ENCODE measurements around the gene FNBP1. TPM values are rescaled to one million over a fixed set of nuclear protein-coding genes. Genes with fewer than 3 reads are reported as not detected.

Gene FNBP1
- total and polyA plus RNA-seq, 4 donors: 16.0 to 94.3 (median 29.5) TPM

DNA sequence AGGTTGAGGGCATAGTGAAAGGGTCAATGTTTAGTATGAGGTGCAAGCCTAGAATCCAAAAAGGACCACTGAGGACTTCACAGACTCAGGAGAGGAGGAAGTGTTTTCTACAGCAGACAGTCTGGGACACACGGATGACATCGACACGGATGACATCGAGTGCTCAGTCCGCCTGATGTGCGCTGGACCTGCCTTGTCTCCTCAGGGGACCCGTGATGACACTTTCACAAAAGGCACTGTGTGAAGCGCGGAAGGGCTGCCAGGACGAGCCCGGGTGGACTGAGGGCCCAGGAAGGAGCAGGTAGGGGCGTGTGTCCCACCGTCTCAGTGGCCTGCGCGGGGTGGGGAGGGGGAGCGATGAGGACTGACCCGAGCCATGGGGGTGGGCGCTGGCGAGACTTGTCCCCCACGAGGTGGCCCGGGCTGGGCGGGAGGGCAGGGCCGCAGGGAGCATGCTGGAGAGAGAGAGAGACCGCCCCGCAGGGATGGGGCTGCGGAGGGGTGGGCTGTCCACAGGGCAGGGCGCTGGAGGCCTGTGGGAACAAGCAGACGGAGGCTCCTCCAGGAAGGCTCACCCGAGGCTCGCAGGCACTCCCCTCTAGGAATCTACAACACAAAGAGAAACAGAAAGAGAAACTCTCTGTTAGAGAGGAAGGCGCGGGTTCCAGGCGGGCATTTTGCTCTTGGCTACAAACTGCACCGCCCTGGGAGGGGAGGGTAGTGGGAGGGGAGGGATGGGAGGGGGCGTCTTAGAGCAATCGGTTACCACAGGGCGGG is 152.9 kb downstream of the FNBP1 start:
- Histone ChIP-seq H3K4me3 (no peak overlapping the region), H3K9me3 (ENCODE audit: control insufficient read depth in 4 of 4, insufficient read depth in 3 of 4, low read length in 3 of 4) (no peaks in the 10 kb centered on the region), H3K9ac (ENCODE audit: insufficient read depth in 1 of 2, low read length in 2 of 2) (no peak overlapping the region), H3K27ac (ENCODE audit: low read depth in 1 of 2, low read length in 1 of 2) (peak overlapping the region in 1 of 2 donors; percentile 43), H3K27me3 (ENCODE audit: control insufficient read depth in 3 of 3, insufficient read depth in 3 of 3, low read length in 2 of 3) (no peaks in the 10 kb centered on the region), H3K36me3 (ENCODE audit: control insufficient read depth in 4 of 4, insufficient read depth in 4 of 4, low read length in 4 of 4) (peaks cover 2 to 10% (median 2%) of the 10 kb centered on the region in 4 donors), H3K4me1 (ENCODE audit: control insufficient read depth in 5 of 5, insufficient read depth in 5 of 5, low read length in 5 of 5) (peaks cover 3 to 32% (median 5%) of the 10 kb centered on the region in 5 donors)
- ATAC-seq (ENCODE audit: insufficient read depth, low FRiP score) (no peak), DNase-seq (no peak)
- 44 to 54% methylated on average over 34 to 37 of the region's 37 CpGs for WGBS, 2 donors
- TF ChIP-seq, protein P1, sequence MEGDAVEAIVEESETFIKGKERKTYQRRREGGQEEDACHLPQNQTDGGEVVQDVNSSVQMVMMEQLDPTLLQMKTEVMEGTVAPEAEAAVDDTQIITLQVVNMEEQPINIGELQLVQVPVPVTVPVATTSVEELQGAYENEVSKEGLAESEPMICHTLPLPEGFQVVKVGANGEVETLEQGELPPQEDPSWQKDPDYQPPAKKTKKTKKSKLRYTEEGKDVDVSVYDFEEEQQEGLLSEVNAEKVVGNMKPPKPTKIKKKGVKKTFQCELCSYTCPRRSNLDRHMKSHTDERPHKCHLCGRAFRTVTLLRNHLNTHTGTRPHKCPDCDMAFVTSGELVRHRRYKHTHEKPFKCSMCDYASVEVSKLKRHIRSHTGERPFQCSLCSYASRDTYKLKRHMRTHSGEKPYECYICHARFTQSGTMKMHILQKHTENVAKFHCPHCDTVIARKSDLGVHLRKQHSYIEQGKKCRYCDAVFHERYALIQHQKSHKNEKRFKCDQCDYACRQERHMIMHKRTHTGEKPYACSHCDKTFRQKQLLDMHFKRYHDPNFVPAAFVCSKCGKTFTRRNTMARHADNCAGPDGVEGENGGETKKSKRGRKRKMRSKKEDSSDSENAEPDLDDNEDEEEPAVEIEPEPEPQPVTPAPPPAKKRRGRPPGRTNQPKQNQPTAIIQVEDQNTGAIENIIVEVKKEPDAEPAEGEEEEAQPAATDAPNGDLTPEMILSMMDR (IDR thresholded peaks at IDR 0.05; ENCODE audit: control extremely low read depth, extremely low read depth): no peak

DNA sequence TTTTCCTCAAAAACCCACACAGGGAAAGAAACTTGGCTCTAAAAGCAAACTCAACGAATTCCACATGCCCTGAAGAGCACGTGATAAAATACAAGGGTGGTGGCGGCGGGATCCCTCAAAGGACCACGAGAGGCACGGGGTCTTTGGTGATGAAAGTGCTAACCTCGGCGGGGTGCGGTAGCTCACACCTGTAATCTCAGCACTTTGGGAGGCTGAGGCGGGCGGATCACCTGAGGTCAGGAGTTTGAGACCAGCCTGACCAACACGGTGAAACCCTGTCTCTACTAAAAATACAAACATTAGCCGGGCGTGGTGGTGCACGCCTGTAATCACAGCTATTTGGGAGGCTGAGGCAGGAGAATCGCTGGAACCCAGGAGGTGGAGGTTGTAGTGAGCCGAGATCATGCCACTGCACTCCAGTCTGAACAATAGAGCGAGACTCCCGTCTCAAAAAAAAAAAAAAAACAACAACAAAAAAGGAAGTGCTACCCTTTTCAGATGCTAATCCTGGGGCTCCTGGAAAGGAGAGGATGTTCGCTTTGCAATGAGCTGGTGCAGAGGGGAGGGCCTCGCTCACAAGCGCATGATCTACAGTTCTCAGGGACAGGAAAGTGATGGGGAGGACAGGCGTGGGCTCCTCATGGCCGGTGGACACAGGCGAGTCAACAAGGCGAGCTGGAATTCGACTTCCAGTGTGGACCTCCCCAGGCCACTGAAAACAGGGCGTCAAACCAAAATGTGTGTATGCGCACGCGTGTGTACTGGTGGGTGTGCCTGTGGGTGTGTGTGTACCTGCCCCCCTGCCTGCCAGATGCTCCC is 153.7 kb downstream of the FNBP1 start:
- Histone ChIP-seq H3K27me3 (ENCODE audit: control insufficient read depth in 3 of 3, insufficient read depth in 3 of 3, low read length in 2 of 3) (no peaks in the 10 kb centered on the region), H3K9ac (ENCODE audit: insufficient read depth in 1 of 2, low read length in 2 of 2) (no peak overlapping the region), H3K27ac (ENCODE audit: low read depth in 1 of 2, low read length in 1 of 2) (peak overlapping the region in 1 of 2 donors; percentile 74), H3K9me3 (ENCODE audit: control insufficient read depth in 4 of 4, insufficient read depth in 3 of 4, low read length in 3 of 4) (no peaks in the 10 kb centered on the region), H3K4me1 (ENCODE audit: control insufficient read depth in 5 of 5, insufficient read depth in 5 of 5, low read length in 5 of 5) (peaks cover 3 to 40% (median 9%) of the 10 kb centered on the region in 5 donors), H3K4me3 (no peak overlapping the region), H3K36me3 (ENCODE audit: control insufficient read depth in 4 of 4, insufficient read depth in 4 of 4, low read length in 4 of 4) (peaks cover 0 to 6% (median 1%) of the 10 kb centered on the region in 4 donors)
- ATAC-seq (ENCODE audit: insufficient read depth, low FRiP score) (no peak), DNase-seq (no peak)
- TF ChIP-seq, protein P1 (IDR thresholded peaks at IDR 0.05; ENCODE audit: control extremely low read depth, extremely low read depth): no peak
- WGBS, 2 donors: 59 to 76% methylated on average over 31 of the region's 31 CpGs

- TF ChIP-seq, protein P1 (IDR thresholded peaks at IDR 0.05; ENCODE audit: control extremely low read depth, extremely low read depth): no peak
- WGBS, 2 donors: 20 to 50% methylated on average over 29 of the region's 29 CpGs
Observed at GRCh38 chr9:129888293-129889121, 154.5 kb downstream of the FNBP1 start.

More at GRCh38 chr9:129888293-129889121, 154.5 kb downstream of the FNBP1 start:
- peak overlapping the region; percentile 24 to 74 for H3K27ac ChIP-seq (ENCODE audit: low read depth in 1 of 2, low read length in 1 of 2)
- no peaks in the 10 kb centered on the region for H3K27me3 ChIP-seq (ENCODE audit: control insufficient read depth in 3 of 3, insufficient read depth in 3 of 3, low read length in 2 of 3)
- peaks cover 0 to 6% (median 0%) of the 10 kb centered on the region in 4 donors for H3K36me3 ChIP-seq (ENCODE audit: control insufficient read depth in 4 of 4, insufficient read depth in 4 of 4, low read length in 4 of 4)
- H3K4me3 ChIP-seq: no peak overlapping the region
- no peak overlapping the region for H3K9ac ChIP-seq (ENCODE audit: insufficient read depth in 1 of 2, low read length in 2 of 2)
- H3K9me3 ChIP-seq (ENCODE audit: control insufficient read depth in 4 of 4, insufficient read depth in 3 of 4, low read length in 3 of 4): no peaks in the 10 kb centered on the region
- no peak for ATAC-seq (ENCODE audit: insufficient read depth, low FRiP score)
- no peak for DNase-seq
- peaks cover 5 to 44% (median 9%) of the 10 kb centered on the region in 5 donors for H3K4me1 ChIP-seq (ENCODE audit: control insufficient read depth in 5 of 5, insufficient read depth in 5 of 5, low read length in 5 of 5)
